Measurements from ENCODE around the gene PCYT1A. TPM values are rescaled to one million over a fixed set of nuclear protein-coding genes. Genes with fewer than 3 reads are reported as not detected.
"Not testable (repeated sequence)": the region's sequence is repeated elsewhere in the genome, so short reads cannot be mapped to it uniquely, and the experiment has no call there.

PCYT1A gene
- total RNA-seq, 1 donor from 2014 or later: 55.7 TPM

- no peak for TF ChIP-seq CTCF (IDR thresholded peaks at IDR 0.05)
- TF ChIP-seq POLR2A (IDR thresholded peaks at IDR 0.05): no peak
- TF ChIP-seq POLR2AphosphoS5 (IDR thresholded peaks at IDR 0.05; ENCODE audit: insufficient read depth in 1 of 2, low read depth in 1 of 2): no peak
- no peaks in the 10 kb centered on the region for H3K4me1 ChIP-seq
- H3K36me3 ChIP-seq: peaks cover 0 to 32% of the 10 kb centered on the region in 2 donors
- no peaks in the 10 kb centered on the region for H3K27me3 ChIP-seq
- intact Hi-C loops (cut with DNase I): no loop called here
- H3K9me3 ChIP-seq: no peaks in the 10 kb centered on the region
- H3K4me3 ChIP-seq: no peak overlapping the region
- H3K27ac ChIP-seq: no peak overlapping the region
- no peak for DNase-seq (ENCODE audit: extremely low spot score in 2 of 2)
These were observed 35.6 kb downstream of the PCYT1A start for GRCh38 chr3:196251918-196252317.

DNA sequence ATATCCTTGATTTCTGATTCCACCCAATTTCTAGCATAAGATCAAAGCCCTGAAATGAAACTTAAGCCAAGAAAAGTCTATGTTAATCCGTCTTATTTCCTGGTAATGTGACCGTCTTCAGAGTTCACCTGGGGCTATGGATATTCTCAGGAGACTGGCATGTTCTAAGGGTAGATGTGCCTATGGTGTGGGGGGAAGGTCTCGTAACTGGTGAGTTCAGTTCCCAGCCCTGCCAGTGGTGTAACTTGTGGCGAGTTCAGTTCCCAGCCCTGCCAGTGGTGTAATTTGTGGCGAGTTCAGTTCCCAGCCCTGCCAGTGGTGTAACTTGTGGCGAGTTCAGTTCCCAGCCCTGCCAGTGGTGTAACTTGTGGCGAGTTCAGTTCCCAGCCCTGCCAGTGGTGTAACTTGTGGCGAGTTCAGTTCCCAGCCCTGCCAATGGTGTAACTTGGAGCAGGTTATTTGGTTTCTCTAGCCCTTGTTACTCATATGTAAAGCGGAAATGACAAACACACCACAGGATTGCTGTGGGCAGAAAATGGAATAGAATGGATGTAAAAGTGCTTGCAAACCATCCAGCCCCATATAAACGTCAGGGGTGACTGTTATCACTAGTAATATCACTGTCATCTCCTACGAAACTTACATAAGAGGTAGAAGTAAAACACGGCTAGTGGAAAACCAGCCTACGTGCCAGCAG lies 40.8 kb downstream of the PCYT1A start:
- H3K27me3 ChIP-seq: no peaks in the 10 kb centered on the region
- DNase-seq (ENCODE audit: extremely low spot score in 2 of 2): no peak
- no peak overlapping the region for H3K27ac ChIP-seq
- peaks cover 0 to 30% of the 10 kb centered on the region in 2 donors for H3K36me3 ChIP-seq
- no peaks in the 10 kb centered on the region for H3K4me1 ChIP-seq
- H3K9me3 ChIP-seq: no peaks in the 10 kb centered on the region
- TF ChIP-seq CTCF (IDR thresholded peaks at IDR 0.05): no peak
- TF ChIP-seq POLR2AphosphoS5 (IDR thresholded peaks at IDR 0.05; ENCODE audit: insufficient read depth in 1 of 2, low read depth in 1 of 2): no peak
- no peak overlapping the region for H3K4me3 ChIP-seq
- intact Hi-C loops (cut with DNase I): no loop called here

DNA sequence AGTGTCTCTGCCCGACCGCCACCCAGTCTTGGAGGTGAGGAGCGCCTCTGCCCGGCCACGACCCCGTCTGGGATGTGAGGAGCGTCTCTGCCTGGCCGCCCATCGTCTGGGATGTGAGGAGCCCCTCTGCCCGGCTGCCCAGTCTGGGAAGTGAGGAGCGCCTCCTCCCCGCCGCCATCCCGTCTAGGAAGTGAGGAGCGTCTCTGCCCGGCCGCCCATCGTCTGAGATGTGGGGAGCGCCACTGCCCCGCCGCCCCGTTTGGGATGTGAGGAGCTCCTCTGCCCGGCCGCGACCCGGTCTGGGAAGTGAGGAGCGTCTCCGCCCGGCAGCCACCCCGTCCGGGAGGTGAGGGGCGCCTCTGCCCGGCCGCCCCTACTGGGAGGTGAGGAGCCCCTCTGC lies 43.4 kb downstream of the PCYT1A start:
- H3K36me3 ChIP-seq: peaks cover 0 to 53% of the 10 kb centered on the region in 2 donors
- H3K9me3 ChIP-seq; DNase-seq (ENCODE audit: extremely low spot score in 2 of 2); H3K4me3 ChIP-seq; H3K4me1 ChIP-seq; H3K27me3 ChIP-seq; intact Hi-C loops (cut with DNase I); H3K27ac ChIP-seq: not testable (repeated sequence)

DNA sequence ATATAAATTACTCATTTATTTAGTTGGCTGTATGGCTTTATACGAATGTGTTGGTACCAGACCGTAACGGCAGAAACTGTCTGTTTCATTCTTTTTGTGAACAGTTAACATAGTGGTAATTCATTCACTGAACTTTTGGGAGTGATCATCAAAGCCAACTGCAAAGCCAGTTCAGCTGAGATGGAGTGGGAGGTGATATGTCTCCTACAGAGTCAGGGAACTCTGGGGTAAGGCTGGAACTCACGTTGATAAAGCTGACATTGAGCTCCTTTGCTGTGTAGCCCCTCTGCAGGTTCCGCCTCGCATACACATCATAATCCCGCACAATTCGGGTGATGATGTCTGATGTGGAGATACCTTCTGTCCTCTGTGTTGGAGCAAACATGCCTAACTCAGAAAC lies 45.8 kb downstream of the PCYT1A start:
- Histone ChIP-seq H3K27ac (no peak overlapping the region), H3K4me1 (no peaks in the 10 kb centered on the region), H3K9me3 (no peaks in the 10 kb centered on the region), H3K4me3 (no peak overlapping the region), H3K36me3 (peaks cover 0 to 64% of the 10 kb centered on the region in 2 donors), H3K27me3 (no peaks in the 10 kb centered on the region)
- intact Hi-C loops (cut with DNase I): no loop called here
- no peak for DNase-seq (ENCODE audit: extremely low spot score in 2 of 2)
- TF ChIP-seq POLR2AphosphoS5 (IDR thresholded peaks at IDR 0.05; ENCODE audit: insufficient read depth in 1 of 2, low read depth in 1 of 2) (no peak), CTCF (IDR thresholded peaks at IDR 0.05) (no peak), POLR2A (IDR thresholded peaks at IDR 0.05) (no peak)

GRCh38 chr3:196240424-196240823 lies 47.1 kb downstream of the PCYT1A start:
- H3K27me3 ChIP-seq: no peaks in the 10 kb centered on the region
- no peak for DNase-seq (ENCODE audit: extremely low spot score in 2 of 2)
- H3K4me3 ChIP-seq: no peak overlapping the region
- H3K27ac ChIP-seq: no peak overlapping the region
- intact Hi-C loops (cut with DNase I): no loop called here
- no peaks in the 10 kb centered on the region for H3K4me1 ChIP-seq
- TF ChIP-seq POLR2AphosphoS5 (IDR thresholded peaks at IDR 0.05; ENCODE audit: insufficient read depth in 1 of 2, low read depth in 1 of 2): no peak
- TF ChIP-seq CTCF (IDR thresholded peaks at IDR 0.05): no peak
- no peak for TF ChIP-seq POLR2A (IDR thresholded peaks at IDR 0.05)
- no peaks in the 10 kb centered on the region for H3K9me3 ChIP-seq
- H3K36me3 ChIP-seq: peaks cover 0 to 62% of the 10 kb centered on the region in 2 donors
